HepG2 (cell line): Measurements from ENCODE around the gene THRAP3. TPM values are rescaled to one million over a fixed set of nuclear protein-coding genes. Genes with fewer than 3 reads are reported as not detected.

Experiments
- DRAP1 ChIP-seq: IDR thresholded peaks from 2 replicates; pipeline ENCODE4 v1.6.1; 2016; ENCODE audit warnings: missing genetic modification reagents, missing compliant biosample characterization
- GABPB1 ChIP-seq: IDR thresholded peaks from 2 replicates; pipeline ENCODE4 v1.6.1; 2016; ENCODE audit warnings: mild to moderate bottlenecking, missing genetic modification reagents, moderate library complexity, missing compliant biosample characterization
- IRF2 ChIP-seq: IDR thresholded peaks from 2 replicates; pipeline ENCODE4 v1.6.1; 2018; ENCODE audit warnings: missing genetic modification reagents, missing compliant biosample characterization
- LRRFIP1 ChIP-seq: sonication (generic); formaldehyde crosslinking; conservative IDR thresholded peaks from 2 replicates; pipeline ENCODE4 v1.4.0; 2020; ENCODE audit warnings: missing genetic modification reagents
- MLXIP ChIP-seq: sonication (generic); formaldehyde crosslinking; IDR thresholded peaks from 2 replicates; pipeline ENCODE4 v1.9.0; 2021; ENCODE audit warnings: missing genetic modification reagents, borderline replicate concordance
- MTF1 ChIP-seq: sonication (generic); formaldehyde crosslinking; IDR thresholded peaks from 2 replicates; pipeline ENCODE4 v1.5.0; 2020; ENCODE audit warnings: missing genetic modification reagents
- PHF8 ChIP-seq: sonication (generic); formaldehyde crosslinking; IDR thresholded peaks from 2 replicates; pipeline ENCODE4 v1.5.0; 2020; ENCODE audit warnings: missing genetic modification reagents
- REPIN1 ChIP-seq: sonication (generic); formaldehyde crosslinking; IDR thresholded peaks from 2 replicates; pipeline ENCODE4 v1.8.0; 2022; ENCODE audit warnings: missing genetic modification reagents, low read depth, mild to moderate bottlenecking, borderline replicate concordance
- RFXANK ChIP-seq: IDR thresholded peaks from 2 replicates; pipeline ENCODE4 v1.6.1; 2016
- SRSF9 ChIP-seq: fragments of 200-400 bp; formaldehyde crosslinking; IDR thresholded peaks from 2 replicates; pipeline ENCODE4 v1.6.1; 2018; ENCODE audit warnings: borderline replicate concordance, mild to moderate bottlenecking, low read depth, low read length; ENCODE audit not compliant: insufficient read depth, poor library complexity, severe bottlenecking
- TBX2 ChIP-seq: sonication (generic); formaldehyde crosslinking; IDR thresholded peaks from 2 replicates; pipeline ENCODE4 v1.5.0; 2020; ENCODE audit warnings: missing genetic modification reagents, mild to moderate bottlenecking, borderline replicate concordance
- TFDP1 ChIP-seq: IDR thresholded peaks from 2 replicates; pipeline ENCODE4 v1.6.1; 2016; ENCODE audit warnings: missing compliant biosample characterization, missing genetic modification reagents, borderline replicate concordance
- U2AF1 ChIP-seq: fragments of 200-400 bp; formaldehyde crosslinking; optimal IDR thresholded peaks from 2 replicates; pipeline ENCODE3; 2017; ENCODE audit warnings: mild to moderate bottlenecking, low read depth, low read length
- XBP1 ChIP-seq: sonication (generic); formaldehyde crosslinking; IDR thresholded peaks from 2 replicates; pipeline ENCODE4 v1.5.0; 2020; ENCODE audit warnings: missing genetic modification reagents
- ZFP36 ChIP-seq: fragments of 150-350 bp; IDR thresholded peaks from 2 replicates; pipeline ENCODE4 v1.6.1; 2018; ENCODE audit warnings: borderline replicate concordance, low read length, low read depth; ENCODE audit not compliant: partially characterized antibody
- ZGPAT ChIP-seq: IDR thresholded peaks from 2 replicates; pipeline ENCODE4 v1.6.1; 2016; ENCODE audit warnings: mild to moderate bottlenecking
- ZNF24 ChIP-seq: fragments of 450-650 bp; IDR thresholded peaks from 2 replicates; pipeline ENCODE4 v1.6.1; 2017; ENCODE audit warnings: antibody characterized with exemption, mild to moderate bottlenecking
- ZNF432 ChIP-seq: sonication (generic); formaldehyde crosslinking; IDR thresholded peaks from 2 replicates; pipeline ENCODE4 v1.5.0; 2020; ENCODE audit warnings: missing genetic modification reagents, mild to moderate bottlenecking, borderline replicate concordance
- polyA plus RNA-seq, 8 experiments: library from polyadenylated mRNA; depleted of rRNA in 3 of 8; stranded (reverse) in 7 of 8; unstranded in 1 of 8; fragments of >200 nt; fragmentation: Illumina TruSeq in 4 of 8; extraction: Trizol in 4 of 8; gene quantifications; 2 replicates each; pipeline versions ENCODE4 v1.2.1 to v1.2.3, GENCODE V29; 2011 to 2016; ENCODE audit warnings: low read depth in 4 of 8, missing spikeins in 1 of 8, mixed read lengths in 1 of 8; ENCODE audit not compliant: insufficient read depth in 1 of 8
- total RNA-seq, 5 experiments: library from RNA; depleted of rRNA; stranded (reverse); fragments of >200 nt; fragmentation: Illumina TruSeq; extraction: Trizol; gene quantifications; 2 replicates each; pipeline ENCODE4 v1.2.3, GENCODE V29; 2016; ENCODE audit warnings: low read depth in 1 of 5

The THRAP3 gene
- total and polyA plus RNA-seq, 2 of the 13 experiments (the other 11 are each of a cell fraction or from before 2014, with no cell fraction given) = 45.0 to 92.6 TPM

GRCh38 chr1:36187800-36188593 is 36.2 kb upstream of the THRAP3 start (continued):
- peak; percentile 26; the same call in 1 of the 2 replicates for TF ChIP-seq DRAP1 (CRISPR knock-in tag)
- no peak for TF ChIP-seq MLXIP (CRISPR knock-in tag)
- peak; percentile 47; the same call in 1 of the 2 replicates for TF ChIP-seq PHF8 (CRISPR knock-in tag)
- TF ChIP-seq GABPB1 (CRISPR knock-in tag) = 0 out of 2 replicates have a peak, but pooled peaks have one; percentile 17
- no peak for TF ChIP-seq MTF1
- TF ChIP-seq XBP1 (CRISPR knock-in tag) = no peak
- peak; percentile 43; the same call in 1 of the 2 replicates for TF ChIP-seq TBX2 (CRISPR knock-in tag)
- peak; percentile 65; the same call in 1 of the 2 replicates for TF ChIP-seq REPIN1
- TF ChIP-seq SRSF9 = no peak
- TF ChIP-seq ZGPAT (CRISPR knock-in tag) = 0 out of 2 replicates have a peak, but pooled peaks have one; percentile 24
- TF ChIP-seq TFDP1 (CRISPR knock-in tag) = 0 out of 2 replicates have a peak, but pooled peaks have one; percentile 46
- TF ChIP-seq ZNF24 = no peak
- no peak for TF ChIP-seq ZNF432 (CRISPR knock-in tag)
- TF ChIP-seq ZFP36 = no peak
- no peak for TF ChIP-seq LRRFIP1 (CRISPR knock-in tag)
- 0 out of 2 replicates have a peak, but pooled peaks have one; percentile 35 for TF ChIP-seq IRF2
- no peak for TF ChIP-seq RFXANK (CRISPR knock-in tag)
- no peak for TF ChIP-seq U2AF1
